Measurements from ENCODE around the gene CLEC18B.
"Not testable (repeated sequence)": the region's sequence is repeated elsewhere in the genome, so short reads cannot be mapped to it uniquely, and the experiment has no call there.

The CLEC18B gene

GRCh38 chr16:74446866-74447265, 25.6 kb upstream of the CLEC18B start:
- in situ Hi-C loops (cut with MboI; ENCODE audit: low sequenced_read_pairs), result no loop called here

- in situ Hi-C loops (cut with MboI; ENCODE audit: low sequenced_read_pairs), result not testable (repeated sequence)
These were observed 22.5 kb upstream of the CLEC18B start for GRCh38 chr16:74443624-74444346.

GRCh38 chr16:74439685-74440084, 18.4 kb upstream of the CLEC18B start:
- in situ Hi-C loops (cut with MboI; ENCODE audit: low sequenced_read_pairs), result no loop called here

- in situ Hi-C loops (cut with MboI; ENCODE audit: low sequenced_read_pairs), result no loop called here
These were observed 17.3 kb upstream of the CLEC18B start for GRCh38 chr16:74438492-74438979.

GRCh38 chr16:74431516-74431915, 10.2 kb upstream of the CLEC18B start:
- in situ Hi-C loops (cut with MboI; ENCODE audit: low sequenced_read_pairs), result no loop called here

GRCh38 chr16:74430036-74430712, 8.9 kb upstream of the CLEC18B start:
- in situ Hi-C loops (cut with MboI; ENCODE audit: low sequenced_read_pairs), result not testable (repeated sequence)

- in situ Hi-C loops (cut with MboI; ENCODE audit: low sequenced_read_pairs), result not testable (repeated sequence)
These were observed 7.2 kb upstream of the CLEC18B start for GRCh38 chr16:74428493-74428892.

DNA sequence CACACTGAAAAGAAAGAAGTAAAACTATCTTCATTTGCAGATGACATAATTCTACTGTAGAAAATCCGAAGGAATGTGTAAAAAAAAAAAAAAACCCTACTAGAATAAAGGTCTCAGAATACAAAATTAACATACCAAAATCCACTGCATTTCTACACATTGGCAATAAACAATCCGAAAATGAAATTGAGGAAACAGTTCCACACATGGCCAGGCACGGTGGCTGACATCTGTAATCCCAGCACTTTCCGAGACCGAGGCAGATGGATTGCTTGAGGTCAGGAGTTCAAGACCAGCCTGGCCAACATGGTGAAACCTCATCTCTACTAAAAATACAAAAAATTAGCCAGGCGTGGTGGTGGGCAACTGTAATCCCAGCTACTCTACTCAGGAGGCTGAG, 4.5 kb upstream of the CLEC18B start:
- in situ Hi-C loops (cut with MboI; ENCODE audit: low sequenced_read_pairs), result not testable (repeated sequence)

DNA sequence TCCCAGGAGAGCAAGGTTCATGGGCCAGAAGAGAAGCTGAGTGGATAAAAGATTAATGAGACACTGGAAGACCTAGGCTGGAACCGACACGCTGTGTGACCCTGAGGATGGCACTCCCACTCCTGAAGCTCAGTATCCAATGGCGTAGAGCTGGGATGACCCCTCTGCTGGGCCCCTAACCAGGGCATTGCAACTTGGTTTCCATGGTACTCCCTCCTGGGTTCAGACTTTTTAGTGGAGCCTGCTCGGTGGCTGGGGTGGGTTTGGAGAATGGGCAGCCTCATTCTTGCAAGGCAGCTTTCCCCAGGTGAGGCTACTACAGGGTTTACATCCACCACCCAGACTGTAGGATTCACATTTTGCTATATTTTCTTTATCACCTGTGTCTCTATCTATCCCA, 2.4 kb upstream of the CLEC18B start:
- in situ Hi-C loops (cut with MboI; ENCODE audit: low sequenced_read_pairs), result not testable (repeated sequence)

DNA sequence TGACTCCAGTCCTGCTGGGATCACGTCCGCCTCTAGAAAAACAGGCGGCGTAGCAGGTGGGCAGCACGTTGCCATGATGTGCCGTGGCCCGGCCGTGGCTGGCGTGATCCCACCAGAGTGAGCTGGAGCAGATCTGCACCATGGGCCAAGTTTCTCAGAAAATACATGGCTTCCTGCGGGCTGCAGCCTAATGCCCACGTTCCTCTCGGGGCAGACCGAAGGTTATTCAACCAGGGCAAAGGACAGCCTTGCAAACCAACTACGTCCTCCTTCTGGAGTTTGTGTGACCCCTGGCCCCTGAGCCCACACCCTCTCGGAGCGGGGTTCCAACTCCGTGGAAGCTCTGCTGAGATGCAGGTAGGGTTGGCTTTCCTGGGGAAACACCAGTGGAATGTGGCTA, 808 bp upstream of the CLEC18B start:
- in situ Hi-C loops (cut with MboI; ENCODE audit: low sequenced_read_pairs), result not testable (repeated sequence)

- in situ Hi-C loops (cut with MboI; ENCODE audit: low sequenced_read_pairs), result not testable (repeated sequence)
These were observed 156 bp upstream of the CLEC18B start for GRCh38 chr16:74421482-74421785.

- in situ Hi-C loops (cut with MboI; ENCODE audit: low sequenced_read_pairs), result not testable (repeated sequence)
These were observed 1.5 kb downstream of the CLEC18B start for GRCh38 chr16:74419811-74420210.

- in situ Hi-C loops (cut with MboI; ENCODE audit: low sequenced_read_pairs), result not testable (repeated sequence)
These were observed 3.4 kb downstream of the CLEC18B start for GRCh38 chr16:74417897-74418296.

DNA sequence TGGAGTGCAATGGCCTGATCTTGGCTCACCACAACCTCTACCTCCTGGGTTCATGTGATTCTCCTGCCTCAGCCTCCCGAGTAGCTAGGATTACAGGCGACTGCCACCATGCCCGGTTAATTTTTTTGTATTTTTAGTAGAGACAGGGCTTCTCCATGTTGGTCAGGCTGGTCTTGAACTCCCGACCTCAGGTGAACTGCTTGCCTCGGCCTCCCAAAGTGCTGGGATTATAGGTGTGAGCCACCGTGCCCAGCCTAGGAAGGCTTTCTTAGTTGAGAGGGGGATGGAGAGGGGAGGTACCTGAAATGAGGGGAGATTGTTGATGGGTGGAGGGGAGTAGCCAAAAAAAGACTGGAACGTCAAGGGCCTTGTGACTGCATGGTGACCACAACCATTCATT, 7.4 kb downstream of the CLEC18B start:
- in situ Hi-C loops (cut with MboI; ENCODE audit: low sequenced_read_pairs), result not testable (repeated sequence)

DNA sequence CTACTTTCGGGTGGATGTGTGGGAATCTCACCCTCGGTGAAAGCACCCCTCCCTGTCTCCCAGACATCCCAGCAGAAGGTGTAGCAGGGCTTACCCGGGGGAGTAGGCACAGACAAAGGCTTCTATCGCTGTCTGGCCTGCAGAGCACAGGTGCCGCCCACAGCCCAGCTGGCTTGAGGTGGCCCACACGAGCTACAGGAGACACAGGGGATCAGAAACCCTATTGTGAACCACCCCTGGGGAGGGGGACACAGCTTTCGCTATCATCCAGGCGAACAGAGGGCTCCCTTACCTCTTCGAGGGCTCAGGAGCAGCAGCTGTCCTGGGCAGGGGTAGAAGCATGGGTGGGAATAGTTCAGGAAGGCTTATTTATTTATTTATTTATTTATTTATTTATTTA, 7.8 kb downstream of the CLEC18B start:
- in situ Hi-C loops (cut with MboI; ENCODE audit: low sequenced_read_pairs), result not testable (repeated sequence)

DNA sequence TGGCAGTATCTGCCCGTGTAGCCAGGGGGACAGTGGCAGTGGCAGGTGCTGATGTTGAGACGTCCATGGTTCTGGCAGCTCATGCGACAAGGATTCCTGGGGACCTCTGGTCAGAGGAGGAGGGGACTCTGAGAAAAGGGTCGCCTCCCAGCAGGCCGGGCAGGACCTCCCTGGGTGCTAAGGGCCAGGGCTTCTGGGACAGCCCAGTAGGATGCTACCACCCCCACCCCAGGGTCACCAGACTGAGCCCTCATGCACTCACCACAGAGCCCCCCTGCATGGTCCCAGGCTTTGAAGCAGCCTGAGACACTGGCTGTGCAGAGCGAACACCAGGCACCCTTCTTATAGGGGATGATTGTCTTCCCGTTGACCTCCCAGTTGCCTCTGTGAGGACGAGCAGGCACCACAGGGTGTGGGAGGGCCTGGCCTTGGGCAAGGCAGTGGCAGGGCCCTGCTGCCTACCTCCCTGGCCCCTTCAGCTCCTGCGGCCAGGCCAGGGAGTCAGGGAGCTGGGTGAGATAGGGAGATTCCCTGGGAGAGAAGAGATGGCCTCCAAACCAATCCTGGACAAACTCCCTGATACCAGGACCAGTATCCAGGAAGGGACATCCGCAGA, 8.4 kb downstream of the CLEC18B start:
- in situ Hi-C loops (cut with MboI; ENCODE audit: low sequenced_read_pairs), result not testable (repeated sequence)

DNA sequence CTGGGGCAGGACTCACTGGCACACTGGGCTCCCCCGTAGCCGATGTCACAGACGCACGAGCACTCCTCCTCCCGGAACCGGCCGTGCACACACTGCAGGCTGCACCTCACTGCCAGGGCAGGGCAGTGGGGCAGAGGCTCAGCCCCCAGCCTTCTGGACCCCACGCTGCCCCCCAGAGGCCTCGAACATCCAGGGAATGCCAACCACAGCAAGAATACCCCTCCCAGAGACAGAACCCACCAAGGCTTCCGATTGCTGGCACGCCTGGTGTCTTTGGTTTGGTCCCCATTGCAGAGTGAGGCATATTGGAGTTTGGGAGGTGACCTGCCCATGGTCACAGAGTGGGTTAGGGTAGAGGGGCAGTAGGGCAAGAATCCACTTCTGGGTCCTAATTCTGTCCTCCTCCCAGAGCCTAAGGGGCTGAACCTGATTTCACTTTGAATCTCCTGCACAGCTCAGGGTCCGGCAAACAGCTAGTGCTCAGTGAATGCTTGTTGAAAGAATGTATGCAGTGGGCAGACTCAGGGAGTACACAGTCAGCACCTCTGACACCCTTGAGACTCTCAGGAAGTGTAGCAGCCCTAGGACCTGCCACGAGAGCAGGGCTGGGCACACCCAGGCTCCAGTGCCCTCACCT, 9.0 kb downstream of the CLEC18B start:
- in situ Hi-C loops (cut with MboI; ENCODE audit: low sequenced_read_pairs), result not testable (repeated sequence)

DNA sequence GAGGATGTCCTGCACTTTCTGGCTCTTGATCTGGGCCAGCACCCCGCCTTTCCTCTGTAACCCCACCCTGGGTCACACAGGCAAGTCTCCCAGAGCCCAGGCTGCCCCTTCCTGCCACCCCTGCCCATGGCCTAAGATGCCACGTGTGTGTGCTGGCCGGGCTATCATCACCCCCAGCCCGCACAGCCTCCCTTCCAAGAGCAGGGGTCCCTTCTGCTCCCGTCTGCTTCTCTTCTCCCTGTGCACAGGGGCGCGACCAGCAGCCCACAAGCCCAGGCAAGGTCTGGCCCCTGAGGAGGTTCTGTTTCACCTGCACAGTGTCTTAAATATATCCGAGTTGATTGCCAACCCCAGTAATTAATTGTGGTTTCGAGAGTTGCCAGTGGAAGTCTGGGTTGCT, 10.3 kb downstream of the CLEC18B start:
- in situ Hi-C loops (cut with MboI; ENCODE audit: low sequenced_read_pairs), result not testable (repeated sequence)

DNA sequence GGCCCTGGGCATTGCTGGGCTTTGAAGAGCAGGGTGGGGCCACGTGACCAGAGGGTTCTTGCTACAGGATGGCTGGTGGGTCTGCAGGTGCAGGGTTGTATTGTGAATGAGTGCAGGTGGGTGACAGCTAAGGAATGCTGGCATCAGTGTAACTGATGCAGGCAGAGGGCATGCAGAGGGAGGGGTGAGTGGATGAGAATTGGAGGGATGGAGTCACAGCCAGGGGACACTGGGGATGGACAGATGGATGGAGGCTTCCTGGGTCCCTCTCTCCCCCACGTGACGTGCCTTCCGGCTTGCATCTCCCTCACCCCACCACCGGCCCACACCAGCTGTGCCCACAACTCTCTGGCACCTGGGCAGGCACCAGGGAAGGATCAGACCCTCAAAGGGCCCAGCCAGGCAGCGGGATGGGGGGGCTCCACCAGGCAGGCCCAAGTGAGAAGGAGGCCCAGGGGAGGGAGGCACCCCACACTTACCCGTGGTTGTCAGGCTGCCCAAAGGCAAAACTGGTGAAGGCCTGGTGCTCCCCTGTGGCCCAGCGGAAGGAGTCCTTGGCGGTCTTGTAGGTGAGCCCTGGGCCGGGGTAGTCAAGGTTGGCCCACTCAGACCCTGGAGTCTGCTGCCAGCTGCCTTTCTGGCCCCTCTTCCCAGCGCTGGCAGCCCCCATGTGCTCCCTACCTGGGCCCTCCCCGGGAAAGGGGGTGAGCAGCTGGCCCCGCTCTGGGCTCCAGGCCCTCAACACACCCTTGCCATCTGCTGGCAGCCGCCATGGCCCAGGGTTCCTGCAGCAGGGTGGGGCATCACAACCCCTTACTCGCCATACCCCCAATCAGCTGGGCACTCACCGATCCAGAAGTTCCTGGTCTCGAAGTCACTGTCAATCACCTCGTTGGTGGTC, 11.0 kb downstream of the CLEC18B start:
- in situ Hi-C loops (cut with MboI; ENCODE audit: low sequenced_read_pairs), result not testable (repeated sequence)

DNA sequence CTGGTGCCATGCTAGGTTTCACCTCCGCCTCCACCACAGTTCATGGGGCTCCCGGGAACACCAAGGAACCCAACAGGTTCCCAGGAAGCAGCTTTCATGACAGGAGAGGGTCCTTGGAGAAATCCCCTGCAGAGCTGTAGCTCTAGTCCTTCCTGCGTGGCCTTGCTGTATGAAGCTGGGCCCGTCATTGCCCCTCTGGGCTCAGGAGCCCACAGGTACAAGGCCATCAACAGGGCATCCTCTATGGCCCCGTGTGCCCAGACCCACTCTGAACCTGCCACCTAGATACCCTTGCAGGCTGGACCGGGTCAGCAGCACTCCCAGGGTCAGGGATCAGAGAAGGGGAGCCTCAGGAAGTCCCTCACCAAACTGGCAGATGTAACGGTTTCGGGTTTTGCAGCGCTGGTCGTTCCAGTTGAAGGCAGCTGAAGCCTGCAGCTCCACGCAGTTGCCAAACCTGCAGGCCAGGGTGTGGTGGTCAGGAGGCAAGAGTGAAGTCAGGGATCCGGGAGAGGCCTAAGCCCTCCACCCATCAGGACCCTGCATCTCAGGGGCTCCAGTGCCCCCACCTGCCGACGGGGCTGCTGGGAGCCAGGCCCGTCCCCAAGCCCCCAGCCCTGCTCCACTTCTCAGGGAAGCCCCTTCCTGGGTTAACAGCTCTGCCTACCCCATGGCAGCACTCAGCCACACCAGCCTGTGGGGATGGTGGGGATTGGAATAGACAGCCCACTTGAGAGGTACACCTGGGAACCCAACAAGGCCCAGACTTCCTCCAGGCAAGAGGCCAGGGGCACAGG, 11.9 kb downstream of the CLEC18B start:
- in situ Hi-C loops (cut with MboI; ENCODE audit: low sequenced_read_pairs), result not testable (repeated sequence)

Data from HL-60/S4 (cell line).